ENCODE results near the gene EIF4E1B. TPM values are rescaled to one million over a fixed set of nuclear protein-coding genes. Genes with fewer than 3 reads are reported as not detected.

EIF4E1B gene
- total RNA-seq, 1 experiment from 2014 or later = not detected

- no peak overlapping the region for H3K27ac Mint-ChIP-seq (ENCODE audit: unreplicated experiment)
- peaks cover 86% of the 10 kb centered on the region for H3K27me3 Mint-ChIP-seq (ENCODE audit: unreplicated experiment)
- H3K36me3 Mint-ChIP-seq (ENCODE audit: insufficient read depth, unreplicated experiment) = peaks cover 7% of the 10 kb centered on the region
- no peak for TF ChIP-seq CTCF (IDR thresholded peaks at IDR 0.05; ENCODE audit: unreplicated experiment)
- peaks cover 33% of the 10 kb centered on the region for H3K4me1 Mint-ChIP-seq (ENCODE audit: low read depth, unreplicated experiment)
- no TSS peak for BruUV-seq (replicated peaks)
- peak overlapping the region; percentile 65 for H3K4me3 Mint-ChIP-seq (ENCODE audit: low read depth, unreplicated experiment)
- CTCF ChIA-PET = interaction anchor here (0.6 kb wide), 1 partner anchor 64 kb away, joined by 3 read pairs; no protein-coding TSS in a partner anchor
- no peaks in the 10 kb centered on the region for H3K9me3 Mint-ChIP-seq (ENCODE audit: low read depth, unreplicated experiment)
- DNase-seq = no peak
- intact Hi-C loops (cut with micrococcal nuclease; ENCODE audit: unreplicated experiment) = loop anchor here (10.0 kb wide), 1 partner anchor 204 kb away; the partner anchor contains the start of gene CLTB
Measured at GRCh38 chr5:176618783-176619182, 11.7 kb upstream of the EIF4E1B start.

- Mint-ChIP-seq H3K4me3 (ENCODE audit: low read depth, unreplicated experiment) (peak overlapping the region; percentile 65), H3K9me3 (ENCODE audit: low read depth, unreplicated experiment) (no peaks in the 10 kb centered on the region), H3K36me3 (ENCODE audit: insufficient read depth, unreplicated experiment) (peaks cover 7% of the 10 kb centered on the region), H3K4me1 (ENCODE audit: low read depth, unreplicated experiment) (peaks cover 29% of the 10 kb centered on the region), H3K27ac (ENCODE audit: unreplicated experiment) (no peak overlapping the region), H3K27me3 (ENCODE audit: unreplicated experiment) (peaks cover 90% of the 10 kb centered on the region)
- BruUV-seq (replicated peaks) = no TSS peak
- DNase-seq = peak; percentile 86
- CTCF ChIA-PET = interaction anchor here (0.6 kb wide), 1 partner anchor 64 kb away, joined by 3 read pairs; no protein-coding TSS in a partner anchor
- TF ChIP-seq CTCF (IDR thresholded peaks at IDR 0.05; ENCODE audit: unreplicated experiment) = peak; percentile 23
- intact Hi-C loops (cut with micrococcal nuclease; ENCODE audit: unreplicated experiment) = loop anchor here (10.0 kb wide), 1 partner anchor 204 kb away; the partner anchor contains the start of gene CLTB
Measured at GRCh38 chr5:176619203-176619568, 11.3 kb upstream of the EIF4E1B start.

GRCh38 chr5:176619569-176620332 lies 10.7 kb upstream of the EIF4E1B start:
- no peak overlapping the region for H3K27ac Mint-ChIP-seq (ENCODE audit: unreplicated experiment)
- peaks cover 96% of the 10 kb centered on the region for H3K27me3 Mint-ChIP-seq (ENCODE audit: unreplicated experiment)
- no peak for DNase-seq
- H3K4me3 Mint-ChIP-seq (ENCODE audit: low read depth, unreplicated experiment) = peak overlapping the region; percentile 65
- H3K4me1 Mint-ChIP-seq (ENCODE audit: low read depth, unreplicated experiment) = peaks cover 23% of the 10 kb centered on the region
- peak; percentile 11 for TF ChIP-seq CTCF (IDR thresholded peaks at IDR 0.05; ENCODE audit: unreplicated experiment)
- intact Hi-C loops (cut with micrococcal nuclease; ENCODE audit: unreplicated experiment) = loop anchor here (10.0 kb wide), 1 partner anchor 205 kb away; the partner anchor contains the start of gene CLTB
- CTCF ChIA-PET = no interaction called here
- no TSS peak for BruUV-seq (replicated peaks)
- H3K36me3 Mint-ChIP-seq (ENCODE audit: insufficient read depth, unreplicated experiment) = peaks cover 7% of the 10 kb centered on the region
- H3K9me3 Mint-ChIP-seq (ENCODE audit: low read depth, unreplicated experiment) = no peaks in the 10 kb centered on the region

GRCh38 chr5:176620333-176620981 lies 10.0 kb upstream of the EIF4E1B start:
- no peaks in the 10 kb centered on the region for H3K9me3 Mint-ChIP-seq (ENCODE audit: low read depth, unreplicated experiment)
- TF ChIP-seq CTCF (IDR thresholded peaks at IDR 0.05; ENCODE audit: unreplicated experiment) = no peak
- H3K4me1 Mint-ChIP-seq (ENCODE audit: low read depth, unreplicated experiment) = peaks cover 16% of the 10 kb centered on the region
- intact Hi-C loops (cut with micrococcal nuclease; ENCODE audit: unreplicated experiment) = no loop called here
- no TSS peak for BruUV-seq (replicated peaks)
- CTCF ChIA-PET = no interaction called here
- peaks cover 7% of the 10 kb centered on the region for H3K36me3 Mint-ChIP-seq (ENCODE audit: insufficient read depth, unreplicated experiment)
- H3K4me3 Mint-ChIP-seq (ENCODE audit: low read depth, unreplicated experiment) = peak overlapping the region; percentile 65
- H3K27ac Mint-ChIP-seq (ENCODE audit: unreplicated experiment) = no peak overlapping the region
- DNase-seq = no peak
- peaks cover 100% of the 10 kb centered on the region for H3K27me3 Mint-ChIP-seq (ENCODE audit: unreplicated experiment)
